SK-N-SH treated with all-trans-retinoic acid at 6 μM for 48 hours (cell line): ENCODE results near the gene FN1.
A peak's percentile ranks its signal among the peaks of the same experiment; 100 is the strongest.

Experiments used
- ATAC-seq: fragments of 200-7000 bp; cut with Tn5 transposase; 3 replicates; pipeline ENCODE4 v1.9.1; 2020; ENCODE audit warnings: mild to moderate bottlenecking, moderate library complexity
- ARNTL ChIP-seq: fragments of 450-650 bp; formaldehyde crosslinking; IDR thresholded peaks from 2 replicates; pipeline ENCODE4 v1.5.0; 2020; ENCODE audit warnings: low read depth, mild to moderate bottlenecking, moderate library complexity, borderline replicate concordance
- BACH2 ChIP-seq: fragments of 250-450 bp; sonication (Bioruptor Pico); IDR thresholded peaks from 2 replicates; pipeline ENCODE4 v1.9.0; 2021; ENCODE audit warnings: mild to moderate bottlenecking, borderline replicate concordance
- CSDC2 ChIP-seq: fragments of 250-450 bp; sonication (Bioruptor Pico); IDR thresholded peaks from 2 replicates; pipeline ENCODE4 v1.5.0; 2020; ENCODE audit warnings: mild to moderate bottlenecking, moderate library complexity
- CSRNP3 ChIP-seq: fragments of 250-450 bp; sonication (Bioruptor Pico); IDR thresholded peaks from 2 replicates; pipeline ENCODE4 v1.5.1; 2021; ENCODE audit warnings: mild to moderate bottlenecking, moderate library complexity
- ESRRG ChIP-seq: fragments of 250-450 bp; sonication (Bioruptor Pico); IDR thresholded peaks from 2 replicates; pipeline ENCODE4 v1.6.1; 2021; ENCODE audit warnings: mild to moderate bottlenecking
- GLIS3 ChIP-seq: fragments of 250-450 bp; sonication (Bioruptor Pico); IDR thresholded peaks from 2 replicates; pipeline ENCODE4 v1.5.0; 2020; ENCODE audit warnings: mild to moderate bottlenecking, moderate library complexity
- ISL1 ChIP-seq: fragments of 250-450 bp; sonication (Bioruptor Pico); IDR thresholded peaks from 2 replicates; pipeline ENCODE4 v2.1.2; 2022; ENCODE audit warnings: mild to moderate bottlenecking, moderate library complexity
- OSR1 ChIP-seq: fragments of 250-450 bp; sonication (Bioruptor Pico); IDR thresholded peaks from 2 replicates; pipeline ENCODE4 v1.8.0; 2022; ENCODE audit warnings: moderate library complexity, mild to moderate bottlenecking, inconsistent platforms
- POU6F1 ChIP-seq: fragments of 250-450 bp; sonication (Bioruptor Pico); IDR thresholded peaks from 2 replicates; pipeline ENCODE4 v1.8.0; 2021; ENCODE audit warnings: low read depth, mild to moderate bottlenecking, moderate library complexity, borderline replicate concordance
- PPARA ChIP-seq: fragments of 250-450 bp; sonication (Bioruptor Pico); IDR thresholded peaks from 2 replicates; pipeline ENCODE4 v1.5.0; 2020; ENCODE audit warnings: mild to moderate bottlenecking, borderline replicate concordance
- SNAI2 ChIP-seq: fragments of 250-450 bp; sonication (Bioruptor Pico); IDR thresholded peaks from 2 replicates; pipeline ENCODE4 v1.5.0; 2020; ENCODE audit warnings: mild to moderate bottlenecking, moderate library complexity
- TCF4 ChIP-seq: fragments of 250-450 bp; sonication (Bioruptor Pico); IDR thresholded peaks from 2 replicates; pipeline ENCODE4 v1.8.0; 2021; ENCODE audit warnings: mild to moderate bottlenecking, moderate library complexity, borderline replicate concordance
- TOX ChIP-seq: fragments of 250-450 bp; sonication (Bioruptor Pico); IDR thresholded peaks from 2 replicates; pipeline ENCODE4 v1.8.0; 2021; ENCODE audit warnings: mild to moderate bottlenecking, moderate library complexity, borderline replicate concordance
- ZC3H10 ChIP-seq: fragments of 250-450 bp; sonication (Bioruptor Pico); IDR thresholded peaks from 2 replicates; pipeline ENCODE4 v1.5.1; 2021; ENCODE audit warnings: mild to moderate bottlenecking, moderate library complexity
- ZFP3 ChIP-seq: fragments of 250-450 bp; sonication (Bioruptor Pico); IDR thresholded peaks from 2 replicates; pipeline ENCODE4 v1.5.0; 2020; ENCODE audit warnings: mild to moderate bottlenecking, moderate library complexity
- ZNF565 ChIP-seq: fragments of 450-650 bp; formaldehyde crosslinking; conservative IDR thresholded peaks from 2 replicates; pipeline ENCODE4 v1.5.0; 2020; ENCODE audit warnings: low read depth, mild to moderate bottlenecking, moderate library complexity

FN1 gene

GRCh38 chr2:215435280-215435869 lies 493 bp downstream of the FN1 start (continued):
- TF ChIP-seq POU6F1 (CRISPR knock-in tag) (no peak), ZC3H10 (CRISPR knock-in tag) (no peak)

- TF ChIP-seq CSRNP3 (CRISPR knock-in tag) = no peak
- no peak for TF ChIP-seq ZC3H10 (CRISPR knock-in tag)
- TF ChIP-seq OSR1 = no peak
- TF ChIP-seq GLIS3 (CRISPR knock-in tag) = no peak
- TF ChIP-seq TCF4 (CRISPR knock-in tag) = no peak
- TF ChIP-seq POU6F1 (CRISPR knock-in tag) = no peak
- no peak for TF ChIP-seq ARNTL (CRISPR knock-in tag)
- TF ChIP-seq ZNF565 = no peak
- no peak for TF ChIP-seq SNAI2 (CRISPR knock-in tag)
- TF ChIP-seq ZFP3 (CRISPR knock-in tag) = no peak
- TF ChIP-seq BACH2 (CRISPR knock-in tag) = no peak
- no peak for TF ChIP-seq CSDC2 (CRISPR knock-in tag)
- TF ChIP-seq ISL1 (CRISPR knock-in tag) = no peak
- TF ChIP-seq ESRRG (CRISPR knock-in tag) = no peak
- no peak for TF ChIP-seq TOX (CRISPR knock-in tag)
- no peak for TF ChIP-seq PPARA (CRISPR knock-in tag)
- ATAC-seq = 0 out of 3 replicates have a peak, but pooled peaks have one; percentile 4
Measured at GRCh38 chr2:215434447-215435279, 1.2 kb downstream of the FN1 start.

GRCh38 chr2:215432759-215433594 lies 2.9 kb downstream of the FN1 start:
- TF ChIP-seq ZC3H10 (CRISPR knock-in tag) = 0 out of 2 replicates have a peak, but pooled peaks have one; percentile 48
- TF ChIP-seq POU6F1 (CRISPR knock-in tag) = no peak
- no peak for ATAC-seq

- TF ChIP-seq ZFP3 (CRISPR knock-in tag) = no peak
- ATAC-seq = no peak
Measured at GRCh38 chr2:215431778-215432758, 3.8 kb downstream of the FN1 start.
